HepG2 (cell line): ENCODE results near the gene MACROH2A1. TPM values are rescaled to one million over a fixed set of nuclear protein-coding genes. Genes with fewer than 3 reads are reported as not detected.

ENCODE experiments used
- CENPBD1 ChIP-seq: sonication (generic); formaldehyde crosslinking; IDR thresholded peaks from 2 replicates; pipeline ENCODE4 v1.8.0; 2022; ENCODE audit warnings: missing genetic modification reagents, low read depth, mild to moderate bottlenecking, borderline replicate concordance
- GFI1 ChIP-seq: sonication (generic); formaldehyde crosslinking; IDR thresholded peaks from 2 replicates; pipeline ENCODE4 v1.5.0; 2020; ENCODE audit warnings: missing genetic modification reagents, mild to moderate bottlenecking, borderline replicate concordance
- MYC ChIP-seq: sonication (generic); formaldehyde crosslinking; IDR thresholded peaks from 2 replicates; pipeline ENCODE4 v1.9.0; 2021; ENCODE audit warnings: missing genetic modification reagents, borderline replicate concordance
- MYPOP ChIP-seq: sonication (generic); formaldehyde crosslinking; IDR thresholded peaks from 2 replicates; pipeline ENCODE4 v1.8.1; 2023; ENCODE audit warnings: mild to moderate bottlenecking, moderate library complexity, missing genetic modification reagents
- PRDM15 ChIP-seq: sonication (generic); formaldehyde crosslinking; IDR thresholded peaks from 2 replicates; pipeline ENCODE4 v1.4.0; 2020; ENCODE audit warnings: missing genetic modification reagents
- SALL1 ChIP-seq: sonication (generic); formaldehyde crosslinking; IDR thresholded peaks from 2 replicates; pipeline ENCODE4 v1.8.0; 2022; ENCODE audit warnings: mild to moderate bottlenecking, missing genetic modification reagents
- TFAP4 ChIP-seq: sonication (generic); IDR thresholded peaks from 2 replicates; pipeline ENCODE4 v1.6.1; 2016; ENCODE audit warnings: low read depth, borderline replicate concordance
- ZFP91 ChIP-seq: sonication (generic); formaldehyde crosslinking; IDR thresholded peaks from 2 replicates; pipeline ENCODE4 v1.9.0; 2022; ENCODE audit warnings: missing genetic modification reagents, mild to moderate bottlenecking, borderline replicate concordance
- ZNF678 ChIP-seq: sonication (generic); formaldehyde crosslinking; IDR thresholded peaks from 2 replicates; pipeline ENCODE4 v1.4.0; 2020; ENCODE audit warnings: mild to moderate bottlenecking, missing genetic modification reagents
- polyA plus RNA-seq, 8 experiments: library from polyadenylated mRNA; depleted of rRNA in 3 of 8; stranded (reverse) in 7 of 8; unstranded in 1 of 8; fragments of >200 nt; fragmentation: Illumina TruSeq in 4 of 8; extraction: Trizol in 4 of 8; gene quantifications; 2 replicates each; pipeline versions ENCODE4 v1.2.1 to v1.2.3, GENCODE V29; 2011 to 2016; ENCODE audit warnings: low read depth in 4 of 8, missing spikeins in 1 of 8, mixed read lengths in 1 of 8; ENCODE audit not compliant: insufficient read depth in 1 of 8
- total RNA-seq, 5 experiments: library from RNA; depleted of rRNA; stranded (reverse); fragments of >200 nt; fragmentation: Illumina TruSeq; extraction: Trizol; gene quantifications; 2 replicates each; pipeline ENCODE4 v1.2.3, GENCODE V29; 2016; ENCODE audit warnings: low read depth in 1 of 5

Gene MACROH2A1
- total and polyA plus RNA-seq, 2 of the 13 experiments (the other 11 are each of a cell fraction or from before 2014, with no cell fraction given): 69.1 to 158 TPM

- 0 out of 2 replicates have a peak, but pooled peaks have one; percentile 8 for TF ChIP-seq ZFP91
- TF ChIP-seq SALL1 (CRISPR knock-in tag): no peak
- TF ChIP-seq PRDM15 (CRISPR knock-in tag): peak; percentile 91
- TF ChIP-seq MYPOP (CRISPR knock-in tag): no peak
- TF ChIP-seq ZNF678 (CRISPR knock-in tag): no peak
- no peak for TF ChIP-seq MYC
- TF ChIP-seq GFI1 (CRISPR knock-in tag): peak; percentile 5; the same call in 1 of the 2 replicates
- no peak for TF ChIP-seq CENPBD1 (CRISPR knock-in tag)
- TF ChIP-seq TFAP4: no peak
Measured at GRCh38 chr5:135303582-135304173, 95.4 kb downstream of the MACROH2A1 start (continued).
